ENCODE measurements around the gene MLC1. TPM values are rescaled to one million over a fixed set of nuclear protein-coding genes. Genes with fewer than 3 reads are reported as not detected.

The MLC1 gene
- total and polyA plus RNA-seq, 10 of the 15 experiments (the other 5 are each of a cell fraction or from before 2014, with no cell fraction given) = 0.03 to 0.15 (median 0.07) TPM; not detected in 7

GRCh38 chr22:50014655-50015401 is 70.4 kb downstream of the MLC1 start (continued):
- TF ChIP-seq BCL3 (IDR thresholded peaks at IDR 0.05; ENCODE audit: borderline replicate concordance, insufficient read depth, low read depth, low read length, poor library complexity, severe bottlenecking) (no peak), ZNF687 (IDR thresholded peaks at IDR 0.05) (peak; percentile 89), YY1 (IDR thresholded peaks at IDR 0.05; ENCODE audit: low read depth, low read length) (no peak), NKRF (conservative IDR thresholded peaks at IDR 0.05) (0 out of 2 replicates have a peak, but pooled peaks have one; percentile 32), TBL1XR1 (IDR thresholded peaks at IDR 0.05; ENCODE audit: low read depth, low read length) (no peak), REST (IDR thresholded peaks at IDR 0.05; ENCODE audit: low read depth, low read length) (no peak), WRNIP1 (IDR thresholded peaks at IDR 0.05; ENCODE audit: borderline replicate concordance, low read depth, low read length) (no peak), NR2C1 (IDR thresholded peaks at IDR 0.05) (no peak), IKZF1 (conservative IDR thresholded peaks at IDR 0.05) (peak; percentile 36), PBX3 (IDR thresholded peaks at IDR 0.05; ENCODE audit: insufficient replicate concordance, low read depth, low read length) (no peak), CTCF (IDR thresholded peaks at IDR 0.05 in 2 of 3, conservative IDR thresholded peaks at IDR 0.05 in 1 of 3; ENCODE audit: control insufficient read depth in 2 of 3, extremely low read depth in 1 of 3, insufficient read depth in 1 of 3, low read depth in 3 of 3, low read length in 3 of 3) (0 out of 6 replicates have a peak, but pooled peaks of 1 of the 3 experiments have one; percentile 12), RFX5 (IDR thresholded peaks at IDR 0.05; ENCODE audit: low read depth, low read length) (no peak), RELA (IDR thresholded peaks at IDR 0.05; ENCODE audit: borderline replicate concordance, partially characterized antibody) (no peak)

Data from GM12878 (cell line).